Panc1 (cell line): ENCODE data around the gene FLRT1. TPM values are rescaled to one million over a fixed set of nuclear protein-coding genes. Genes with fewer than 3 reads are reported as not detected.

Experiments
- ATAC-seq: fragments of 200-7000 bp; cut with Tn5 transposase; 2 replicates; pipeline ENCODE4 v1.9.1; 2020; ENCODE audit warnings: mild to moderate bottlenecking, moderate library complexity
- BruUV-seq: library from RNA; stranded (reverse); fragments of 400-500 nt; replicated peaks from 2 replicates; lab custom pipeline; 2021; lab: Mats Ljungman, UMichigan
- CTCF ChIA-PET: fragments of 300-600 bp; sonication (Branson Sonifier 250); formaldehyde crosslinking; loops from one replicate; lab custom pipeline; 2022; ENCODE audit warnings: antibody characterized with exemption; lab: Charles Lee
- POLR2A ChIA-PET: fragments of 300-600 bp; sonication (Branson Sonifier 250); formaldehyde crosslinking; loops from one replicate; lab custom pipeline; 2022; ENCODE audit warnings: antibody characterized with exemption; lab: Charles Lee
- DNase-seq: peaks from one replicate; pipeline ENCODE4 v3.0.0-alpha.2; 2010; ENCODE audit warnings: low read depth, low spot score
- H3K27ac ChIP-seq: 2 replicates; pipeline ENCODE4 v1.5.1; 2011; ENCODE audit warnings: mild to moderate bottlenecking, low read length, inconsistent platforms
- H3K27me3 ChIP-seq: fragments of 200-500 bp; sonication (Bioruptor generic); 2 replicates; pipeline ENCODE4 v1.6.0; 2014; ENCODE audit warnings: low read length, inconsistent platforms; ENCODE audit not compliant: control insufficient read depth, insufficient read depth
- H3K36me3 ChIP-seq: fragments of 200-500 bp; sonication (Bioruptor generic); 2 replicates; pipeline ENCODE4 v1.5.1; 2014; ENCODE audit warnings: inconsistent platforms, mild to moderate bottlenecking, low read length, moderate library complexity; ENCODE audit not compliant: control insufficient read depth, insufficient read depth
- H3K4me1 ChIP-seq: 2 replicates; pipeline ENCODE4 v1.5.1; 2011; ENCODE audit warnings: inconsistent platforms, mild to moderate bottlenecking, low read length, moderate library complexity; ENCODE audit not compliant: control insufficient read depth, insufficient read depth
- H3K4me3 ChIP-seq, 2 experiments: 2 replicates each; pipeline ENCODE4 v1.5.1; 2011 to 2012; ENCODE audit warnings: low read depth in 2 of 2, low read length in 2 of 2, mild to moderate bottlenecking in 2 of 2, inconsistent platforms in 1 of 2, moderate library complexity in 1 of 2
- H3K9me3 ChIP-seq: fragments of 200-500 bp; sonication (Bioruptor generic); 2 replicates; pipeline ENCODE4 v1.5.1; 2014; ENCODE audit warnings: low read depth, mild to moderate bottlenecking, inconsistent platforms, low read length, moderate library complexity; ENCODE audit not compliant: control insufficient read depth, insufficient read depth
- CTCF ChIP-seq: fragments of 450-650 bp; IDR thresholded peaks from 2 replicates; pipeline ENCODE4 v1.5.1; 2017; ENCODE audit warnings: mild to moderate bottlenecking
- POLR2AphosphoS5 ChIP-seq: IDR thresholded peaks from 2 replicates; pipeline ENCODE4 v1.6.1; 2012; ENCODE audit warnings: mild to moderate bottlenecking, low read depth, low read length, moderate library complexity
- REST ChIP-seq, 2 experiments: IDR thresholded peaks; 2 replicates each; pipeline ENCODE4 v1.6.1; 2011 to 2012; ENCODE audit warnings: low read depth in 2 of 2, control low read depth in 1 of 2, low read length in 1 of 2, mild to moderate bottlenecking in 1 of 2, moderate library complexity in 1 of 2; ENCODE audit not compliant: insufficient read depth in 1 of 2
- SIN3A ChIP-seq: IDR thresholded peaks from 2 replicates; pipeline ENCODE4 v1.6.1; 2012; ENCODE audit warnings: low read depth, mild to moderate bottlenecking, low read length, moderate library complexity, borderline replicate concordance; ENCODE audit not compliant: insufficient read depth
- TCF7L2 ChIP-seq: IDR thresholded peaks from 2 replicates; pipeline ENCODE4 v1.6.1; 2011; ENCODE audit warnings: mild to moderate bottlenecking, low read depth, low read length, inconsistent platforms
- in situ Hi-C: cut with HindIII; loops from 2 replicates; pipeline ENCODE4 v1.10.0; 2016; ENCODE audit warnings: low sequenced_read_pairs, low pct_unique_long_range_greater_than_20kb
- intact Hi-C: fragments of 100-400 bp; cut with micrococcal nuclease; formaldehyde crosslinking; loops from one replicate; pipeline ENCODE4 v1.10.0; 2022; ENCODE audit not compliant: unreplicated experiment
- total RNA-seq: library from RNA; stranded (reverse); gene quantifications from one replicate; pipeline ENCODE4 v1.2.1, GENCODE V29; 2021; ENCODE audit not compliant: unreplicated experiment

The FLRT1 gene
- total RNA-seq, 1 experiment from 2014 or later: 0.51 TPM

GRCh38 chr11:64078905-64079304 is 43.2 kb downstream of the FLRT1 start:
- no peak for DNase-seq
- POLR2A ChIA-PET: interaction anchor here (0.7 kb wide), 1 partner anchor 113 kb away, joined by 3 read pairs; no protein-coding TSS in a partner anchor
- Histone ChIP-seq H3K9me3 (no peaks in the 10 kb centered on the region), H3K4me1 (peaks cover 12% of the 10 kb centered on the region), H3K36me3 (no peaks in the 10 kb centered on the region), H3K4me3 (no peak overlapping the region), H3K27ac (no peak overlapping the region), H3K27me3 (no peaks in the 10 kb centered on the region)
- TF ChIP-seq POLR2AphosphoS5 (no peak), SIN3A (no peak), CTCF (no peak), TCF7L2 (no peak), REST (IDR thresholded peaks at IDR 0.05; ENCODE audit: insufficient read depth in 1 of 2, low read depth in 2 of 2, low read length in 1 of 2) (no peak)
- ATAC-seq: no peak
- CTCF ChIA-PET: no interaction called here
- in situ Hi-C loops: loop anchor here (10.0 kb wide), 1 partner anchor 74 kb away; no protein-coding TSS in a partner anchor
- intact Hi-C loops: no loop called here
- no TSS peak for BruUV-seq

- ATAC-seq (no peak), DNase-seq (no peak)
- in situ Hi-C loops (no loop called here), intact Hi-C loops (no loop called here)
- POLR2A ChIA-PET: interaction anchor here (0.5 kb wide), 1 partner anchor 78 kb away, joined by 3 read pairs; no protein-coding TSS in a partner anchor
- H3K36me3 ChIP-seq: no peaks in the 10 kb centered on the region
- peaks cover 12% of the 10 kb centered on the region for H3K4me1 ChIP-seq
- no peak overlapping the region for H3K4me3 ChIP-seq
- no peak overlapping the region for H3K27ac ChIP-seq
- CTCF ChIA-PET: no interaction called here
- no peaks in the 10 kb centered on the region for H3K27me3 ChIP-seq
- H3K9me3 ChIP-seq: no peaks in the 10 kb centered on the region
- no peak for TF ChIP-seq REST (IDR thresholded peaks at IDR 0.05; ENCODE audit: insufficient read depth in 1 of 2, low read depth in 2 of 2, low read length in 1 of 2)
- no peak for TF ChIP-seq POLR2AphosphoS5
- no peak for TF ChIP-seq TCF7L2
- no peak for TF ChIP-seq SIN3A
- TF ChIP-seq CTCF: no peak
- BruUV-seq: no TSS peak
Observed at GRCh38 chr11:64080390-64080789, 44.7 kb downstream of the FLRT1 start.
